ENCODE results near the gene GRIK1.
"Not testable (repeated sequence)": the region's sequence is repeated elsewhere in the genome, so short reads cannot be mapped to it uniquely, and the experiment has no call there.

The GRIK1 gene

DNA sequence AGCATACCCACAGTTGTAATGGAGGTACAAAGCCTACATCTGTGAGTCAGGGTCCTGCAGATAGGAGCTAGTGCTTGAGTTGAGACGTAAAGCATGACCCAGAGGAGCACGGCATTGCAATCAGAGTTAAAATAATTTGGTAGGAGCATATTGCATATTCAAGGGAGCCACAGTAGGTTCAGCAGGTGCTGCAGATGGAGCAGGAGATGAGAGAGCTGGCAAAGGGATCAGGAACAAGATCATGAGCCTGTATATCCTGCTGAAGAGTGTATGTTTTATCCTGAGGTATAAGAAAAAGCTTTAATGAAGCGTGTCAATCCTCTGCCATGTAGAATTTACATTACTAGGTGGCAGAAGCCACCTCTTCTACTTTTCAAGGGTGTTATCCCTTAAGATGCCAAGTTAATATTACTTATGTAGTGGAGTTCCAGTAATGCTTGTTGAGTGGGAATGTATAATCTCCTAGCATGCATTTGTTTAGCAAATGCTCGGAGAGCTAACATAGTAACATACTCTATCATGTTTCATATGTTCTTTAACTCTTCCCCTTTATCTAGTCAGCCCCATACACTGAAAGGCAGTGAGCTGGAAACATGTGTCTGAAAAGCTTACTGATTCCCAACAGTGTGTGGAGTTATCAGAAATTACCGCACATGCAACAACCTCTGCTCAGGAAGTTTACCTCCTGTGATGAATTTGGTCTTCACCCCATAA, 300.3 kb downstream of the GRIK1 start:
- no peak for DNase-seq

DNA sequence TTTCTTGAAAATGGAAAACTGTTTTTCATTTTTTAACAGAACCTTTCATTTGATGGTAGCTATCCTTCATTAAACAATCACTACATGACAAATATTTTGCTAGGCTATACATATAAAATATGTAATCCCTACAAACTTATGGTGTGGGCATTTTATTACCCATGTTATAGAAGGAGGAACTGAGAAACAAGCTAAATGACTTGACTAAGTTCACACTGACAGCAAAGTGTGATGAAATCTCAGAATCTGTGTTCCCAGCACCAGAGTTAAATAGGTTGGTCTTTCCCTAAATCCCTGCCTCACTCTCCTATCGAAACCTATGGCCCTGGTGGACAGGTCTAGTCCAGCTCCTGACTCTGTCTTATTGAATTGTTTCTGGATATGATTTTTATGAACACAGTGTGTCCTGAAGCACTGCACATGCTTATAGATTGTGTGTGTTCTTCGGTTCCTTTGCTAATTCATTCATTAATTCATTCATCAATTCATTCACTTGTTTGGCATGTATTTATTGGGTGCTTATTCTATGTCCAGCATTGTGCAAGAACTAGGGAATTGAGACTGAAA, 301.0 kb downstream of the GRIK1 start:
- no peak for DNase-seq

GRCh38 chr21:29638138-29638537, 301.7 kb downstream of the GRIK1 start:
- no peak for DNase-seq

- DNase-seq = no peak
Observed at GRCh38 chr21:29637553-29637952, 302.2 kb downstream of the GRIK1 start.

- no peak for DNase-seq
Observed at GRCh38 chr21:29637134-29637533, 302.7 kb downstream of the GRIK1 start.

DNA sequence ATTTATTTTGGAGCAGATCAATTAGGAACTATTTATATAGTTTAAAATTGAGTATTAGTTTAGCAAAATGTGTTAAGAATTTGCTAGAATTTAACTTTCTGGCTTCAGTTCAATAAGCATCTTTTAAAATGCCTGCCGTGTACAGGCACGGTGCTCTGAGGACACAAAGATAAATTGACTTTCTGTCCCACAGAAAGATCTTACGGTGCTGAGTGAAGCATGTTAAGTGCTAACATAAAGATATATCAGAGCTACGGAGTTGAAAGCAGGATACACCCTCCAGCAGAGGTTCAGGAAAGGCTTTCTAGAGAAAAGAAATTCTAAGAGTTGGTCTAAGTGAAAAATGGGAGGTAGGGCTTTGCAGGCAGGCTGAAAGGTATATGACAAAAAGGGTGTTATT, 305.4 kb downstream of the GRIK1 start:
- no peak for DNase-seq

DNA sequence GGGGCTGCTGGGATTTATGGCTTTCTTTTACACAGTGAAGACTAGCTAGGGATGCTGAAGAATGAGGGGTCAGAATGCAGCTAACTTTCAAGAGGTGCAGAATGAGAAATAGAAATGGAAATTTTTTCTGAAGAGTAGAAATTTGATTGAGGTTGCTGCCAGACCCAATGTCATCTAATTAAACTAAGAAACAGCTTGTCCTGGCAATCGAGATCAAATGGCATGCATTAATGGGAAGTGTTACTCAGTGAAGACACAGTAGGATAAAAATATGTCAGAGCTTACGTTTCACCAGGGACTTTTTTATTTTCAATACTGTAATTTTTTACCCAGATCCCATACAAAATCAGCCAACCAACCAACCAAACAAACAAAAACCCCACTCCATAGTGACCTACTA, 306.0 kb downstream of the GRIK1 start:
- no peak for DNase-seq

DNA sequence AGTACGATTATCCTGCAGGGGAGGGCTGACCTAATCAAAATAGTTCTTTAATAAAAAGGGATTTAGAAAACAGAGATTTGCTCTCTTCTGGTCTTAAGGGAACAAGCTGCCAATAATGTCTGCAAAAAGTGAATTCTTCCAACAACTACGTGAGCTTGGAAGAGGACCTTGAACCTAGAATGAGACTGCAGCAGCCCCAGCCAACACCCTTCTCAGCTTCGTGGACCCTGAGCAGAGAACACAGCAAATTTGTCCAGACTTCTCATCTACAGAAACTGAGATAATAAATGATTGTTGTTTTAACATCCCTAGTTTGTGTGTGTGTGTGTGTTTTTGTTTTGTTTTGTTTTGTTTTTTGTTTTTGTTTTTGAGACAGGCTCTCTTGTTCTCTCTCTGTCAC, 309.4 kb downstream of the GRIK1 start:
- DNase-seq = no peak

- no peak for DNase-seq
Observed at GRCh38 chr21:29627905-29628304, 311.9 kb downstream of the GRIK1 start.

DNA sequence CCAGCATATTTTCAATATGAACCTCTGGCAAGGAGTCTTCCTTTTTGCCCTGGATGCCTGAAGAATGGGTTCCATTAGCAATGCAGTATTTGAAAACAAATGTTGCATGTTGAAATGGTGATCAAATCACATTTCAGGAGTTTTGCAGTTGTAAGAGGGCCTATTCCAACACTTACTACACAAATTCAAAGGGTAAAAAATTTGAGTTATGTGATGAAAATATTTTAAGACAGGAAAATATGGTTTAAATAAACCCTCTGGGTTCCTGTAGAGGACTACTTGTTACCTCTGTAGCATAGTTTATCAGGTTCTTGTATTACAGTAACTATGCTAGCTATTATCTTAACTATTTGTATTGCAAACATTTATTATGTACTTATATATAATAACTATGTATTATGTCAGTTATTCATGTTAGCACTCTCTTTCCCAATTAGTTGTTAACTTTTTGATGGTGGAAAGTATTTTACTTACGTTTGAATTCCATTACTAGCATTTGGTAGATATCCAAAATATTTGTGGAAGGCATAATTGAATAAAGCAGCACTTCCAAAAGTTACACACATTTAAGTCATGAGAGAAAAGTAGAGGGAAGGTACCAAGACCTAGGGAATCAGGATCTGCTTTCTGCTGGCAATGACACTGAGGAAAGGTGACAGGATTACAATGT, 312.9 kb downstream of the GRIK1 start:
- no peak for DNase-seq

- DNase-seq = no peak
Observed at GRCh38 chr21:29625990-29626389, 313.8 kb downstream of the GRIK1 start.

GRCh38 chr21:29624776-29625175, 315.0 kb downstream of the GRIK1 start:
- DNase-seq = no peak

- DNase-seq = no peak
Observed at GRCh38 chr21:29621525-29621924, 318.3 kb downstream of the GRIK1 start.

DNA sequence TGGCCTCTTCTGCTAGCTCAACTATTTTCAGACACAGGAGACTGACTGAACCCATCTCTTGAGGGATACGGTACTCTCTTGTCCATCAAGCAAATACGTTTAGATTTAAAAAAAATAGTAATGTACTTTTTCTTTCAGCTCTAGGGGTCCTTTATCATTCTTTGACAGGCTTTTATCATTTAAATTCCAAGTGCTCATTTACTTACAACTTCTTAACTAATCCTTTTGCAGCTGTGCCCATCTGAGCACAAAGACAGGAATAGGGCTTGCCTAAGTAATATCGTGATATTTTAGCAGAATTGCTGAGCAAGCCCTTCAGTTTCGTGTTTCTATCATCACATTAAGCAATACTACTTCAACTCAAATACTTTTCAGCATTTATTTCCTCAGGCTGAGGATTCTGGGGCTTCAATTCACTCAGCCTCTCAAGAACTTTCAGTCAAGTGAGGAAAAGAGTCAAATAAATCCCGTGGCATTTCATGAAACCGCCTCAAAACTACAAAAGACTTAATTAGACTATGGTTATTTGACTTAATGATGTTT, 323.5 kb downstream of the GRIK1 start:
- no peak for DNase-seq

DNA sequence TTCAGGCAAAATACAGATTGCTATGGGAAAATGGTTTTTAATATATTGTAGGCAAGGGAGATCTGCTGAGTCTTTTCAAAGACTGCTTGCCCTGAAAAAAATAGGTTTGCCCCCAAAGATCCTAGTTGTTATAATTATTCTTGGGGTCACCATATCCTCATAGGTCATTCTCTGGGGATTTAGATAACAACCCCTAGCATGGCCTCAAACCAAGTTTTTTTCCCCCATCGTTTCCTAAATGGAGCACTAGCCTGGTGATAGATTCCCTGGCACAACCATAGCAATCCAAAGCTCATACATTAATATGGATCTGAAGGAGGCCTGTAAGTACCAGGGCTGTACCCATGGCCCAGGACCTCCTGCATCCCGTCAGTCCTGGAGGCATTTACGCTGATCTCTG, 325.9 kb downstream of the GRIK1 start:
- DNase-seq = no peak

- DNase-seq = no peak
Observed at GRCh38 chr21:29613021-29613420, 326.8 kb downstream of the GRIK1 start.

GRCh38 chr21:29610779-29611360, 328.9 kb downstream of the GRIK1 start:
- DNase-seq = no peak

GRCh38 chr21:29606613-29607012, 333.2 kb downstream of the GRIK1 start:
- no peak for DNase-seq

GRCh38 chr21:29605219-29605618, 334.6 kb downstream of the GRIK1 start:
- not testable (repeated sequence) for DNase-seq

DNA sequence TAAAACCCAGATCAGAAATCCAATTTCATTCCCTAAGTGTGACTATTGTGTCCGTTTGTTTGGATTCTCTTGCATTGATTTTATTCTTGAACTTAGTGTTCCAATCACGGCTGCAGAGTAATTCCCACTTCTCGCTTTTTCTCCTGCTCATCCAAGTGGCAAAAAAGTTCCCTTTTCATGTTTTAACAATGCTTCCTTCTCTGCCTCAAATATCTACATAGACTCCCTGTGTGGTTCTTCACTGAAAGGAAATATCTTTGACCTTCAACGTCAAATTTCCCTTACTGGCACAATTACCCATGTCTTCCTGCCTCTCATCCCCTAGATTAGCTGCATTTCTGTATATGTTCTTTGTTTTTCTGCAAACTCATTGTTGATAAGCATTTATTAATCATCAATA, 335.7 kb downstream of the GRIK1 start:
- DNase-seq = no peak

DNA sequence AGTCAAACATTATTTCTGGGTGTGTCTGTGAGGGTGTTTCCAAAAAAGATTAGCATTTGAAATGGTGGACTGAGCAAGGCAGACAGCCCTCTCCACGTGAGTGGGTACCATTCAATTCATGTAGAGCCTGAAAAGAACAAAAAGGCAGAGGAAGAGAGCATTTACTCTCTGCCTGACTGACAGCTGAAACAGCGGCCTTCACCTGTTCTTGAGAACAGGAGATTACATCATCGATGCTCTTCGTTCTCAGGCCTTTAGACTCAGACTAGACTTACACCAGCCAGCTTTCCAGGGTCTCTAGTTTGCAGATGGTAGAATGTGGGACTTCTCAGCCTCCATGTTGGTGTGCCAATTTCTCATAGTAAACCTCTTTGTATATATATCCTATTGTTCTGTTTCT, 338.7 kb downstream of the GRIK1 start:
- no peak for DNase-seq

DNA sequence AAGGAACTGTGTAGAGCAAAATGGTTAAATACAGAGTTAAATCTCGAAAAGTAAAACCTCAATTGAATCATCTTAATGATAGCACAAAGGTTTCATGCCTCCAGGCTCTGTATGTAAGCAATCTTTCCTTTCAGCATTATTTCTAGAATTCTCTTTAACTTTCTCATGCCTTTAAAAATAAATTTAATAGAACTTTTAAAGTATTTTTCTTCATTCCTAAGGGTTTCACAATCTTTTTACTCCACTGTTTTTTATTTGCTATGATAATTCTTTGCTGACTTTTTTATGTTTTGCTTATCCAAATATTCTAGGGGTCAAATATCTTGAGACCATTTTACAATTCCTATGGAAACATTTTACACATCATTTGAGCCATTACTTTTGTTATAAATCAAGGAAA, 353.1 kb downstream of the GRIK1 start:
- no peak for DNase-seq

GRCh38 chr21:29585462-29585861, 354.3 kb downstream of the GRIK1 start:
- DNase-seq = no peak

DNA sequence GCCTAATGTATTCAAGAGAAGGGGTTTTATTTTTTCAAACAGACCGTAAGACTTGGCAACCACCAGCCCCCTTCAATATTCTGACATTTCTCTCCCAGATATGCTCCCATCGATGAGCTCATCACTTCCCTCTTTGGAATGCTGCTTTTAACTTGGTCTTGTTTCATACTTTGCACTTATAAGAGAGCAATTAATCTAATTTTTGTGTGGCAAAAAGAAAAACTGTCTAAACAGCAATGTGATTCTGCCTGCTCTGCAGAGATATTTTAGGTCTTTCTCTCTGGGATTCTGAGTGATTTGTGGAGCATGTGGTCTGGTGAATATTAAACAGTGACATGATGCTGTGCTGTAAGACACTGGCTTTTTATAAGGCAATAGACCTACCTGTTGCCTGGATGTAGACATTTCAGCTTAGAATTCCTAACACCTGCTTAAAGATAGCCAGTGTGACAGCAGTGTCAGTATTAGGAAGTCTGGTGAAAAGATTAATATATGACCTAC, 356.3 kb downstream of the GRIK1 start:
- DNase-seq = no peak

Measured in stimulated activated CD4-positive, alpha-beta T cell treated with anti-CD3 and anti-CD28 coated beads, Interleukin-2, amount 100 ng/mL, for 24 hours (primary cell).